ENCODE results near the gene TBX2.

DNA sequence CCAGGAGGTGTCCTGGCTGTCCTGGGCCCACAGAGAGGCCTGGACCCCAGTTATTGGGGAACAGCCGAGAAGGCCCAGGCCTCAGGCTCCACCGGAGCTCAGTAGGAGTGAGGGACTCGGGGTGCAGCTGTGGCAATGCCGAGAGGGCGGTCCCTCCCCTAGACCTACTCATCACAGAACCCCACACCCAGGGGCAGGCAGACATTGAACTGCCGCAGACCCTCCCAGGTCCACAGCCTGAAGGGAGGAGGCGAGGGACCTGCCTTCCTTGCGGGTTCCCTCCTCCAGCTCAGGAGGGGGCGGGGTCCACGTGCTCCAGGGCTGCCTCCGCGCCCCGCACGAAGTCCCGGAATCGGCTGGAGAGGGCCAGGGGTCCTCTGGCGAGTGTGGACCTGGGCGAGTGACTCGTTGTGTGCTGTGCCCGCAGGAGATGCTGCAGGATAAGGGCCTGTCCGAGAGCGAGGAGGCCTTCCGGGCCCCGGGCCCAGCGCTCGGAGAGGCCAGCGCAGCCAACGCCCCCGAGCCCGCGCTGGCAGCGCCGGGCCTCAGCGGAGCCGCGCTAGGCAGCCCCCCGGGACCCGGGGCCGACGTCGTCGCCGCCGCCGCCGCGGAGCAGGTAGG, 56.5 kb downstream of the TBX2 start:
- TF ChIP-seq POLR2A (IDR thresholded peaks at IDR 0.05) = no peak
- no peak for TF ChIP-seq EP300 (IDR thresholded peaks at IDR 0.05)
- TF ChIP-seq POLR2AphosphoS5 (IDR thresholded peaks at IDR 0.05) = peak in 1 of 2 donors; percentile 37
- TF ChIP-seq, protein P1, sequence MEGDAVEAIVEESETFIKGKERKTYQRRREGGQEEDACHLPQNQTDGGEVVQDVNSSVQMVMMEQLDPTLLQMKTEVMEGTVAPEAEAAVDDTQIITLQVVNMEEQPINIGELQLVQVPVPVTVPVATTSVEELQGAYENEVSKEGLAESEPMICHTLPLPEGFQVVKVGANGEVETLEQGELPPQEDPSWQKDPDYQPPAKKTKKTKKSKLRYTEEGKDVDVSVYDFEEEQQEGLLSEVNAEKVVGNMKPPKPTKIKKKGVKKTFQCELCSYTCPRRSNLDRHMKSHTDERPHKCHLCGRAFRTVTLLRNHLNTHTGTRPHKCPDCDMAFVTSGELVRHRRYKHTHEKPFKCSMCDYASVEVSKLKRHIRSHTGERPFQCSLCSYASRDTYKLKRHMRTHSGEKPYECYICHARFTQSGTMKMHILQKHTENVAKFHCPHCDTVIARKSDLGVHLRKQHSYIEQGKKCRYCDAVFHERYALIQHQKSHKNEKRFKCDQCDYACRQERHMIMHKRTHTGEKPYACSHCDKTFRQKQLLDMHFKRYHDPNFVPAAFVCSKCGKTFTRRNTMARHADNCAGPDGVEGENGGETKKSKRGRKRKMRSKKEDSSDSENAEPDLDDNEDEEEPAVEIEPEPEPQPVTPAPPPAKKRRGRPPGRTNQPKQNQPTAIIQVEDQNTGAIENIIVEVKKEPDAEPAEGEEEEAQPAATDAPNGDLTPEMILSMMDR (IDR thresholded peaks at IDR 0.05) = no peak
